IPS-18a (cell line): ENCODE measurements around the gene RTN4IP1.
"Not testable (repeated sequence)": the region's sequence is repeated elsewhere in the genome, so short reads cannot be mapped to it uniquely, and the experiment has no call there.

Experiments
- H3K27ac ChIP-seq: one replicate; pipeline ENCODE4 v1.5.1; 2013; ENCODE audit warnings: low read length
- H3K27me3 ChIP-seq: one replicate; pipeline ENCODE4 v1.6.1; 2013; ENCODE audit warnings: mild to moderate bottlenecking, low read length; ENCODE audit not compliant: control insufficient read depth, insufficient read depth
- H3K36me3 ChIP-seq: one replicate; pipeline ENCODE4 v1.6.1; 2013; ENCODE audit warnings: low read depth, low read length; ENCODE audit not compliant: control insufficient read depth
- H3K4me1 ChIP-seq: one replicate; pipeline ENCODE4 v1.6.1; 2013; ENCODE audit warnings: low read depth, low read length; ENCODE audit not compliant: control insufficient read depth
- H3K4me3 ChIP-seq: one replicate; pipeline ENCODE4 v1.5.1; 2013; ENCODE audit warnings: low read length
- H3K9ac ChIP-seq: one replicate; pipeline ENCODE4 v1.6.1; 2013; ENCODE audit warnings: mild to moderate bottlenecking, low read length, moderate library complexity
- H3K9me3 ChIP-seq: one replicate; pipeline ENCODE4 v1.6.1; 2013; ENCODE audit warnings: low read depth, low read length; ENCODE audit not compliant: control insufficient read depth

RTN4IP1 gene

DNA sequence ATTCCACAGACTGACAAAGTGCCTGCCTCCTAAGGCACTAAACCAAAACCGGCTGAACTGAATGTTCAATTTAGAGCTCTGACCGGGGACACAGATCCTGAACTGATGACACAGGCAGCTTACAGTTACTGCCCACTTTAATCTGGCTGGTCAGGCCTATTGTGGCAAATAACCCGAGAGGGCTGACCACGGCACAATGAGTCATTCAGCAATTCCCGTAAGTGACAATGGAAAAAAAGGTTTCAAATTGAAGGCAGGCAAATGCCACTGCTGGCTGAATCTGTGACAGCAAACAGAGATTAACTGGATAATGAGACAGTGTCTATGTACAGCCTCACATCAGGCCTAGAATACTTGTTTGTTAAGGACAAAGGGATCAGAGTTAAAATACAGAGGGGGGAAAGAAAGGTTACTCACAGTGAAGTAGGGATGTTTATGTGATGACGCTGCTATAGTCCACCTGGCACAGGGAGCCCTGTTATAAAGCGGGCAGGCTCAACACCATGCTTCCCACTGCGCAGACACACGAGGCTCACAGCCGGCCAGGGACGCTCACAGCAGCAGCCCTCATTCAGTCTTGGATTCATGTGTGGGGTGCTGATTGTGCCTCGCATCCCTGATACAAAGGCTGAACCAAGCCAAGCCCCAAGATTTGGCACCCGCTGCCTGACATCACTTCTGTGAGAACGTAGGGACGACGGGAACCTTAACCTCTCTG, 54.4 kb downstream of the RTN4IP1 start:
- H3K36me3 ChIP-seq = no peaks in the 10 kb centered on the region
- H3K9ac ChIP-seq = no peak overlapping the region
- H3K27me3 ChIP-seq = no peaks in the 10 kb centered on the region
- no peak overlapping the region for H3K4me3 ChIP-seq
- no peak overlapping the region for H3K27ac ChIP-seq
- H3K9me3 ChIP-seq = no peaks in the 10 kb centered on the region
- no peaks in the 10 kb centered on the region for H3K4me1 ChIP-seq

DNA sequence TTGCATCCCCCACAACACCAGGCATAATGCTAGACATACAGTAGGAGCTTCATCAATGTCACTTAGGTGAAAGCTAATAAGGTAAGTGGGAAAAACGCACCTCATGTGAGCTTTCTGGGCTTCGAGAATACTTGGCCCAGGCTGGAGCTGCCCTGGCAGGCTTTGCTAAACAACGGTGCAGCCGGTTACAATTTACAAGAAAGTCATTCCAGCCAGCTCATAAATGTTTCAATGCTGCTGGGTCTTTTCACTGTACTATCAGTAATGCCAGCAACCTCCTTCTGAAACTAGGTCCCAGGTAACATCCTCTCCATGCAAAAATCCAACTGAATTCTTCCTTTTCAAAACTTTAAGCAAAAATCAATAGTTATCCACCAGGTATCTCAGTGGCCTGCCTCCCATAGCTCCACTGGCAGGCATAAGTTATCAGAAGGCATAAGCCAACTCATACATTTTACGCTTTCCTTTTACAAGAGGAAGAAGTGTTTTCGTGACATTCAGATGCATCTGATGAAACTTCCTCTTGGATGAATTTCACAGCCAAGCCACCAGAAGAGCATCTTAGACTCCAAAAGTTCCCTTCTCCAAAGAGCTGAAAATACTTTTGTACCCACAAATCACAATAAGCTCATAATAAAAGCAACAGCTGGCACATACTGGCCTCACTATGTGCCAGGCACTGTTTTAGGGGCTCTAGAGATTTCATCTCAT, 56.3 kb downstream of the RTN4IP1 start:
- no peaks in the 10 kb centered on the region for H3K4me1 ChIP-seq
- H3K27ac ChIP-seq = no peak overlapping the region
- H3K9me3 ChIP-seq = no peaks in the 10 kb centered on the region
- H3K4me3 ChIP-seq = no peak overlapping the region
- H3K27me3 ChIP-seq = no peaks in the 10 kb centered on the region
- H3K36me3 ChIP-seq = no peaks in the 10 kb centered on the region
- no peak overlapping the region for H3K9ac ChIP-seq

DNA sequence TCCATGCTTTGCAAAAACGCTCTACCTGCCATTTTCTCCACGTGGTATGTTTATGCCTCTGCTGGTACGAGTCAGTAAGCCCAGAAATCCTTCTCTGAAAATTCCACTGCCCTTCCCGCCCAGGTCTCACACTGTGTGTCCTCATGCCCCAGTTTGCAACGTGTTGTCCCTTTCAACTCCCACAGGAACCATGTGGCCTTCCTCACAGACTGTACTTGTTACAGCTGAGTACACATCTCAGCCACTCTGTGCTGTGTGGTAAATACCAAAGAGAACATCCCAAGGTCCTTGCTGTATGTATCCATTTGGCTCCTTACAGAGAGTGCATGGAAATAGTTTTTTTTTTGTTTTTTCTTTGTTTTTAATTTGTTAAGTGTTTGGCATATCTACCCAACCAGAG, 56.9 kb downstream of the RTN4IP1 start:
- Histone ChIP-seq H3K27me3 (no peaks in the 10 kb centered on the region), H3K4me1 (no peaks in the 10 kb centered on the region), H3K9ac (no peak overlapping the region), H3K4me3 (no peak overlapping the region), H3K9me3 (no peaks in the 10 kb centered on the region), H3K27ac (no peak overlapping the region), H3K36me3 (no peaks in the 10 kb centered on the region)

DNA sequence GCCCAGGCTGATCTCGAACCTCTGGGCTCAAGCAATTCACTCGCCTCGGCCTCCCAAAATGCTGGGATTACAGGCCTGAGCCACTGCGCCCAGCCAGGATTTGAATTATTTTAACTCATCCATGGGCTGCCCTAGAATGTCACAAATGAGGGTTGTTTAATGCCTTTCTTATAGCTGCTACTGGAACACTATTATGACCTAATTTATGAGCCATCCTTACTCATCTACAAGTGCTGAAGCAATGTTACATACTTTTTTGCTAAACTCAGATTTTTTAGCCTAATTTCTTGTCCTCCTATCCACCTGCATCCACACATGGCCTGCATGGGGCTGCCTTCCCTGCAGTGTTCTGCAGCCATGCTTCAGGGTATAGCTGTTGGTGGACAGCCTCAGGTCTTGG, 59.9 kb downstream of the RTN4IP1 start:
- H3K4me3 ChIP-seq = no peak overlapping the region
- no peaks in the 10 kb centered on the region for H3K27me3 ChIP-seq
- H3K27ac ChIP-seq = no peak overlapping the region
- no peaks in the 10 kb centered on the region for H3K36me3 ChIP-seq
- H3K4me1 ChIP-seq = peaks cover 2% of the 10 kb centered on the region
- H3K9me3 ChIP-seq = no peaks in the 10 kb centered on the region
- no peak overlapping the region for H3K9ac ChIP-seq

DNA sequence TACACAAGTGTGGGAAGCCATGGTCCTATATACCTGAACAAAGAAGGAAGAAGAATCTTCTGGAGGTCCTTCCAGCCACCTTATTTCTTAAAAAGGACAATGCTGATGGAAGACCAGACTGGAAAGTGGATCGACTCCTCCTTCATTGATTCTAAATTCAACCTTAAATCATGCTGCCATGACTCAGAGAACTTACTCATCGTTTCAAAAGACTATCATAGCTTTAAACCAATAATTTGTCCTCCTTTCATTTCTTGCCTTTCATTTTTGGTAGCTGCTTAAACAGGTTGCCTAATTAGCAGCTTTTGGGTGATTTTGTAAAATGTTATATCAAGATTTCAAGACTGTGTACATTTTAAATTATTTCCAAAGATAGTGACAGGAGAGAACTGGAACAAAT, 60.8 kb downstream of the RTN4IP1 start:
- no peak overlapping the region for H3K27ac ChIP-seq
- no peak overlapping the region for H3K4me3 ChIP-seq
- H3K27me3 ChIP-seq = no peaks in the 10 kb centered on the region
- peaks cover 6% of the 10 kb centered on the region for H3K4me1 ChIP-seq
- H3K36me3 ChIP-seq = no peaks in the 10 kb centered on the region
- no peaks in the 10 kb centered on the region for H3K9me3 ChIP-seq
- H3K9ac ChIP-seq = no peak overlapping the region

DNA sequence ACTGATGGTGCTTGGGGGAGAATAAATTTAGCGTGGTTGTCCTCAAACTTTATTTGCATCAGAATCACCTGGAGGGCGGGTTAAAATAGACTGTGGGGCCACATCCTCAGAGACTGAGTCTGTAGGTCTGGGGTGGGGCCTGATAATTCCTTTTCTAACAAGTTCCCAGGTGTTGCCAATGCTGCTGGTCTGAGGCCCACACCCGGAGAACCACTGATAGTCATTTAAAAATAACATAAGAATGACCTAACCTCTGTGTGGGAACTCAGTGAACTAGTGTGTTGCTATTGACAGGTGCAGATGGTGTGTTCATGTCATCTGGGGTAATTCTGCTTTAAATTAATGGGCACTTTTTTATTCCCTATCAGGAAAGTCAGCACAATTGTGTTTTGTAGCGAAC, 64.8 kb downstream of the RTN4IP1 start:
- Histone ChIP-seq H3K27ac (no peak overlapping the region), H3K9me3 (no peaks in the 10 kb centered on the region), H3K4me1 (peaks cover 6% of the 10 kb centered on the region), H3K4me3 (no peak overlapping the region), H3K9ac (no peak overlapping the region), H3K36me3 (no peaks in the 10 kb centered on the region), H3K27me3 (no peaks in the 10 kb centered on the region)

DNA sequence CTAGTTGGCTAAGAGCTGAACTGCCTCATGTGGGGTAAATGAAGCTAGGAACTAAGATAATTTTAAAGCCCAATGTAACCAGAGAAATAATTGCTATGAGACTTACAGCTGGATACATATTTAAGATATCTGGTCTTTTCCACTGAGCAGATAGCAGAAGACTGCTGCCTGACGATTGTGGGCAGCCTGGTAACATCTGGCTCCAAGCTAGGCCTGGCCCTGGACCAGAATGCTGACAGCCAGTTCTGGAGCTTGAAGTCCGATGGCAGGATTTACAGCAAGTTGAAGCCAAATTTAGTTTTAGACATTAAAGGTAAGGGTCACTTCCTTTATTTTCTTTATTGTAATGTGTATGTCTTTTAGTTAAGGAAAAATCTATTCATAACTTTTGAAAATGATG, 65.7 kb downstream of the RTN4IP1 start:
- H3K36me3 ChIP-seq = no peaks in the 10 kb centered on the region

DNA sequence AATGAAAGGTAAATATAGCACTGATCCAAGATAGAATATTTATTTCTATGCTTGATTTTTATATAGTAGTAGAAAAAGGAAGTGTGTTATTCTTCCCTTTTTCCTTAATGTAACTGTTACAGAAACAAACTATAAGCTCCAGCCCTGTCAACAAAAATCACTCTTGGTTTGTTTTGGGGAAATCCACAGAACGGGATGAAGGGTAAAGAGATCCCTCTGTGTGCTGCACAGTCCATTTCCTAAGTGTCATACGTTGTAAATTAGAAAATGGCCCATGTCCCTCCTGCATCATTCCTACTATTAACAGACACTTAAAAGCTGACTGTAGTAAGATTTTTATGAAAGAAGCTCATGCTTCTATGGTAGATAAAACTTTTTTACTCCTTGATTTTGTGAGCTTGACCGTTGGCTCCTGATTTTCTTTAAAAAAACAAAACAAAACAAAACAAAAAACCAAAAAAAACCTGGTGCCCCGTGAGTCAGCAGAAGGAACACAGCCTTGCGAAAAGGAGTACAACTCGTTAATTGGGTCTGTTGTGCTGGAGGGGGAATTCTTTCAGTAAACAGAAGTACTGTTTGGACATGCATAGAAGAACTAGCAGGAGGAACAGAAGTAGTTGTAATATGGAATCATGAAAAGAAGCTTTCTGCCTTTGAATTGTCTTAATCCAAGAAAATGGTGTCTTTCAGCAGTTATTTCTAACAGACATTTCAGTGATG, 67.5 kb downstream of the RTN4IP1 start:
- Histone ChIP-seq H3K9me3 (no peaks in the 10 kb centered on the region), H3K27ac (no peak overlapping the region), H3K36me3 (no peaks in the 10 kb centered on the region)

More for the DNA sequence above, 65.7 kb downstream of the RTN4IP1 start:
- no peak overlapping the region for H3K9ac ChIP-seq
- no peak overlapping the region for H3K4me3 ChIP-seq
- no peak overlapping the region for H3K27ac ChIP-seq
- H3K9me3 ChIP-seq = no peaks in the 10 kb centered on the region
- H3K4me1 ChIP-seq = peaks cover 6% of the 10 kb centered on the region
- H3K27me3 ChIP-seq = no peaks in the 10 kb centered on the region

DNA sequence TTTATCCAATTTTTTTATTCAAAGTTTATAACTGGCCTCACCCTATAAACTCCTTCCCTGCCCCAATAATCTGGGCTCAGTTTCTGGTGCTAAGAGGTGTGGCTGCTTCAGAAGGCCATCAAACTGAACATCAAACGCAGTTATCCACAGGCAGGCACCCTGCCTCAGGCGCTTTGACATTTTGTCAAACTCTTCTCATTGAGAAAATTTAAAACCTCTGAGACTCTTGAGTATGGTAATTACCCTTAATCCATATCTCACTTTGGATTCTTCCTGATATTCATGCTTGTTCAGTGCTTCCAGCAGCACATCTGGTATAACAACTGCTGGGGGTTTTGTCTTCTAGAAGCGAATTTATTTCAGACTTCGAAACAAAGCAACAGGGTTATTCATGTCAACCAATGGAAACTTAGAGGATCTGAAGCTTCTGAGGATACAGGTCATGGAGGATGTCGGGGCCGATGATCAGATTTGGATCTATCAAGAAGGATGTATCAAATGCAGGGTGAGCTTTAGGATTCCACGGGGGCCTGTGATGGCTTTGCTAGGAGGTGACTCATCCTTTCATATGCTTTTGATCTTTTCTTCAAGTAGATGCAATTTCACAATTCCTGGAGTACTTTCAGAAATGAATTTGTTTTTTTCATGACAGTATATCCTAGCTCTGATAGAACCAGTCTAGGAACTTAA, 68.2 kb downstream of the RTN4IP1 start:
- Histone ChIP-seq H3K4me3 (no peak overlapping the region), H3K9me3 (no peaks in the 10 kb centered on the region), H3K27ac (no peak overlapping the region), H3K36me3 (no peaks in the 10 kb centered on the region), H3K9ac (no peak overlapping the region), H3K27me3 (no peaks in the 10 kb centered on the region), H3K4me1 (peaks cover 6% of the 10 kb centered on the region)

More for the DNA sequence above, 67.5 kb downstream of the RTN4IP1 start:
- H3K4me1 ChIP-seq = peaks cover 6% of the 10 kb centered on the region
- H3K27me3 ChIP-seq = no peaks in the 10 kb centered on the region
- no peak overlapping the region for H3K4me3 ChIP-seq
- H3K9ac ChIP-seq = no peak overlapping the region

DNA sequence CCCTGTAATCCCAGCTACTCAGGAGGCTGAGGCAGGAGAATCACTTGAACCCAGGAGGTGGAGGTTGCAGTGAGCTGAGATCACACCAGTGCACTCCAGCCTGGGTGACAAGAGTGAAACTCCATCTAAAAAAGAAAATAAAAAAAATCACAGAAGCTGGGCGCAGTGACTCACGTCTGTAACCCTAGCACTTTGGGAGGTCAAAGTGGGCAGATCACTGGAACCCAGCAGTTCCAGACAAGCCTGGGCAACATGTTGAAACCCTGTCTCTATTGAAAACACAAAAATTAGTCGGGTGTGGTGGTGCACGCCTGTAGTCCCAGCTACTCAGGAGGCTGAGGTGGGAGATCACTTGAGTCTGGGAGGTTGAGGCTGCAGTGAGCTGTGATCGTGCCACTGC, 69.6 kb downstream of the RTN4IP1 start:
- not testable (repeated sequence) for H3K4me3 ChIP-seq, H3K9me3 ChIP-seq, H3K36me3 ChIP-seq, H3K27me3 ChIP-seq, H3K27ac ChIP-seq, H3K4me1 ChIP-seq, H3K9ac ChIP-seq

DNA sequence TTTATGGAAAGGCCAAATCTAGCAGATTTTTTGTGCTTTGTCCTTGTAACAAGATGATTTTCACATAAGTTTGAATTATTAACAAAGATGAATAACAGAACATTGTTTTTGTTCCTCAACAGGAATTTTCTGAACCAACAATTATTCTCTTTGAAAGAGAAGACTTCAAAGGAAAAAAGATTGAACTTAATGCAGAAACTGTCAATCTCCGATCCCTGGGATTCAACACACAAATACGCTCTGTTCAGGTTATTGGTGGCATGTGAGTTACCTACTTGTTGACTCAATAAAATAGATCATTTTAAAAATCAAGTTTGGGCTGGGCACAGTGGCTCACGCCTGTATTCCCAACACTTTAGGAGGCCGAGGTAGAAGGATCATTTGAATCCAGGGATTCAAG, 70.9 kb downstream of the RTN4IP1 start:
- Histone ChIP-seq H3K36me3 (no peaks in the 10 kb centered on the region), H3K27me3 (no peaks in the 10 kb centered on the region), H3K9me3 (no peaks in the 10 kb centered on the region), H3K4me3 (no peak overlapping the region), H3K9ac (no peak overlapping the region), H3K27ac (no peak overlapping the region), H3K4me1 (no peaks in the 10 kb centered on the region)
